GM19438 (cell line): ENCODE data around the gene DTNB.

Experiments
- ATAC-seq: cut with Tn5 transposase; IDR thresholded peaks from one replicate; pipeline ENCODE4 v1.9.1; 2021; ENCODE audit warnings: low read depth; ENCODE audit not compliant: unreplicated experiment

Gene DTNB

DNA sequence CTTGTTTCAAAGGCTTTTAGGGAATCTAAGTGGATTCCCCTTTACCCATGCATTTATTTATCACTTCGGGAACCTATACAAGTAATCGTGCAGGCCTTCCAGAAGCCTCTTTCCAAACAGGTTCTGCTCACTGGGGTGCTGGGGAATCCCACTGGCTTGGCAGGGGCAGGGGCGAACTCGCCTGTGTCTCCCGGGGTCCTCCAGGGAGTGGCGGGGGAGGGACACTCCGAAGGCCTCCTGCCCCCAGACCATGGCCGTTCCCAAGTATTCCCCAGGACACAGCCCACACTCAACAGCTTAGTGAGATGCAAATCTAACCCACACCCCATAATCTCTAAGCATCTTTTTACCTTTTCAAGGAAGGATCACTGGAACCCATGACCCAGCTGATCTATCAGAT is 338.2 kb downstream of the DTNB start:
- ATAC-seq = no peak

DNA sequence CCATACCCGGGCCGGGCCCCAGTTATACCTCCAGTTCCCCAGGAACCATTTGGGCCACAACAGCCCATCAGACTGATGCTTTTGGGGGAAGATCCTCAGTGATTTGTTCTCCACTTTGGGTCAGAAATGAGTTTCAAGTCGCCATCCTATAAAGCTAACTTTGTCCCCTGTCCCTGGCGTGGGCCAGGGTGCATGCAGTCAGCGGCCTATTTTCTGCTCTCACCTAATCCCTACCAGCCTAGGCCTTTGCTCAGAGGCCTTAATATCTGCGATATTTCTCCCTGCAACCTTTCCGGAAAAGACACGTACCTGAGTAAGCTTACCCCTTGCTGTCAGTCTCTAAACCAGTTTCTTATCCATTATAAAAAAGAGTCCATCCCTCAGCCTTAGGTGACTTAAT is 338.9 kb downstream of the DTNB start:
- ATAC-seq = no peak

DNA sequence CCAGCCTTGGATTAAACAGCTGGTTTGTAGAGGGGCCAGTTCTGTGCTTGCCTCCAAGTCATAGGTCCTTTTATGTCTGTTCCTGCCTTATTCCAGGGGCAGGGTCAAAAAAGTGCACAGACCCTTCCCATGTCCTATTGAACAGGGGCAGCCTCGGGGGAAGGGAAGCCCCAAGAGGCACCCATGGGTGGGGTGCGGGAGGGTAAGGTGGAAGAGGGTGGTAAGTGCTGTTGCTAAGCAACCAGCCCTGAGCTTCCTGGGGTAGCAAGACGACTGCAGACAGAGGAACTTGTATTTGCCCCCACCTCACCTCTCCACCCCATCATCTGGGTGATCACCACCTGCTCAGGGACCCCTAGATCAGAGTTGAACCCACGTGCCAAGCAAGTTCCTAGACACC is 339.4 kb downstream of the DTNB start:
- no peak for ATAC-seq

DNA sequence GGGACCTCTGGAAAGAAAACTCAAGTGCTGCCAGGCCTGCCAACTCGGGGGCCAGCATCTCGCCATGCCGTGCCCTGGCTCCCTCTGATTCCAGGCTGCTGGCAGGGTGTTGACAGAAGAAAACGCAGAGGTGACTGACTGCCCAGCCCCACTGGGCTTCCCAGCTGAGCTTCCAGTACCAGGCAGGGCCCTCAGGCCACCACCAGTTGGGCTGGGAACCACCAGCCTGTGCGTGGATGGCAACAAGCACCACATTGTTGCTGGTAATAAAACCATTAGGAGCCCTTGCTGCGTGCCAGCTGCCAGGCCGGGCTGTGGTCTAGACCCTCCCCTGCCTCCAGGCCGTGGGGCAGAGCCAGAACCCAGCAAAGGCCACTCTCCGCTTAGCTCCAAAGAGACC is 340.8 kb downstream of the DTNB start:
- ATAC-seq = no peak

DNA sequence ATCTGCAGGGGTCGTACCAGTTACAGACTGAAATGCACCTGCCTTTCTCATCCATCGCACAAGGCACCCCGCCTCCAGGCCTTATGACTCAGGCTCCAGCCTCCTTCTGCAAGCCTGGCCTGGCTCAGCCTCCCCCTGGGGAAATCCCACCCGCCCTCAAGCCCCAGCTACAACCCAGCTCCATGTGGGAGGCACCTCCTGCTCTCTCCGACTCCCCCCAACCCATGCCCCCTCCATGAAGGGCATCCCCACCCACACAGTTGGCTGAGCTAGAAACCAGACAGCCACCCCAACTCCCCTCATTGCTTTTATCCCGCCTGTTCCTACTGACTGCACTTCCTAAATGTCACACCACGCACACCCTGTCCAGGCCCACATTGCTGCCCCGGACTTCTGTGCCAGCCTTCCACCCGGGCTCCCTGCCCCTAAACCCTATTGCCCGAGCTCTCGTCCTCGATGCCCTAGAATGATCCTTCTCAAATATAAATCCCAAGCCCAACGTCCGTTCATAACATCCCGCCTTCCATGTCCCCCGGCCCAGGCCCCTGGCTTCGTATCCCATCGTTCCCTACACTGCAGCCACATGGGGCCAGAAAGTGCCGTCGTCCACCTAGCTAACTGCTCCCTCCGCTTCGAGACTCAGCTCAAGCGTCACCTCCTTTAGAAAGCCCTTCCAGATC is 341.6 kb downstream of the DTNB start:
- ATAC-seq = no peak

DNA sequence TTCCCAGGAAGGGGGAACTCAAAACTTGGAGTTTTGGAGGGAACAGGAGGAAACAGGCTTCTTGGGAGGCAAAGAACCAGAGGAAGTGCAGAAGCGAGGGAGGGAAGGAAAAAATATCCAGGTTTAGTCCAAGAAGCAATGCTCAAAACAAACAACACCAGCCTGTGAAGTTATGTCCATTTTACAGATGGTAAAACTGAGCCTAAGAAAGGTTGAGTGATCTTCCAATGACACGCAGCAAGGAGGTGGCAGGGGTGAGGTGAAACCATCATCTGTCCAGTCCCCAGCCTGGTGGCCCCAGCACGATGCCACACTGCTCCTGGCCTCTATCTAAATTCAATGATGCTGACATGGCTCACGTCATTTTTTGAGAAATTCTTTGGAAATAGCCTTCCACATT is 342.4 kb downstream of the DTNB start:
- ATAC-seq = no peak

DNA sequence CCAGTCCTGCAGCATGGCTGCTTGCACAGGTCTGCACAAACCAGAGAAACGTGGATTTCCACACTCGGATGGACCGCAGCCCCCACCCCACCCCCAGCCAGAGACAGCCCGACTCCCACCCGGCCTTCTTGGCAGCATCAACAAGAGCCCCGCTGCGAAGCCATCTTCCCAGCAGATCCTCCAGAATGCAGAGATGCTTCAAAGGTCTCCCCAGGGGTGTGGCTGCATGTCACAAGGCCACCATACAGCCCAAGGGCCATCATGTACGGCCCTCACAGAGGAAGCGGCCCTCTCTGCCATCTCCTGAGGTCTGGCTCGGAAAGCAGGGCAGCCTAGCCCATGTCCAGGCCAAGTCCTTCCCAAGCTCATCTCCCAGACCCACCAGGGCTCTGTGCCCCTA is 343.1 kb downstream of the DTNB start:
- ATAC-seq = no peak

DNA sequence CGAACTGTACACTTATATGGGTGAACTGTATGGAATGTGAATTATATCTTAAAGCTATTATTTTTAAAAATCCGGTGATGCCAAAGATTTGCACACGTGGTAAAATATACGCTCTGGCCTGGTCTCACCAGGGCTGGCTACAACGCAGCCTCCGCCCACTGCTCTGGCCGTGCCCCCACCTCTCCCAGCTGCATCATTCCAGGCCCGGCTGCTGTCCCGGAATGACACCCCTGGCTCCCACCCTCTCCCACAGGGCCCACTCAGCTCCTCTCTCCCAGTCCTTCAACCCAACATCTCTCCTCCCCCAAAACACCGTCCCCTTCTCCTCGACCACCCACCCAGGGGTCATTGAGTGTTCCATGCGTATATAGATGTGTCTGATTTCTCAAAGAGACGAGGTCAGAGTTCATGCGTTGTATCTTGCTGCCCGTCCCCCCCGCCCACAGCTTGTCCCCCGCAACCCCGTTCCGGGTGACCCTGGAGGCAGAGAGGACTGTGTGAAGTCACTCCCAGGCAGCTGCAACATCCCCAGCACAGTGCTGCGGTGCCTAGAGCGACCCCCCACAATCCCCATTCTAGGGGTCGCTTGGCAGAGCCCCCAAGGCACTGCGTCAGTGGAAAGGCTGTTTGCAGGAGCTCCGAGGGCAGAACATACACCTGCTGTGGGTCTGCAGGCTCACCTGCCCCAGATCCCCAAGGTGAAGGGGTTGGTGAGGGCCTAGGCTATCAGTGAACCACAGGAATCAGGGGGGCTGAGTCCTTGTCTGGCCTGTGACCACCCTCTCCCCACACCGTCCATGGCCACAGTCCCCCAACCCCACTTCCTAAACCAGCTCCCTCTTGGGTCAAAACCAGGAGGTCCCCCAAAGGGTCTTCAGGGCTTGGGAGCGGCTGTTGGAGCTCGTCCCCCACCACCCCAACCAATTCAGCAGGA is 345.0 kb downstream of the DTNB start:
- ATAC-seq = no peak
